Measurements from ENCODE around the gene CD81.

CD81 gene

GRCh38 chr11:2387266-2387987 is 10.3 kb downstream of the CD81 start:
- H3K27ac Mint-ChIP-seq, result peak overlapping the region; percentile 77
- H3K4me3 Mint-ChIP-seq, result no peak overlapping the region
- H3K9me3 Mint-ChIP-seq, result no peaks in the 10 kb centered on the region
- H3K4me1 Mint-ChIP-seq (ENCODE audit: low read depth), result peaks cover 67% of the 10 kb centered on the region
- DNase-seq, result no peak
- H3K27me3 Mint-ChIP-seq, result no peaks in the 10 kb centered on the region
- H3K36me3 Mint-ChIP-seq (ENCODE audit: low read depth), result peaks cover 44% of the 10 kb centered on the region

GRCh38 chr11:2388431-2389376 is 11.6 kb downstream of the CD81 start:
- Mint-ChIP-seq H3K36me3 (ENCODE audit: low read depth) (peaks cover 47% of the 10 kb centered on the region), H3K27me3 (no peaks in the 10 kb centered on the region), H3K9me3 (no peaks in the 10 kb centered on the region), H3K4me1 (ENCODE audit: low read depth) (peaks cover 56% of the 10 kb centered on the region), H3K4me3 (no peak overlapping the region), H3K27ac (peak overlapping the region; percentile 74)
- no peak for DNase-seq

GRCh38 chr11:2389377-2390026 is 12.4 kb downstream of the CD81 start:
- peaks cover 51% of the 10 kb centered on the region for H3K4me1 Mint-ChIP-seq (ENCODE audit: low read depth)
- no peak overlapping the region for H3K4me3 Mint-ChIP-seq
- H3K27ac Mint-ChIP-seq, result peak overlapping the region; percentile 74
- H3K27me3 Mint-ChIP-seq, result no peaks in the 10 kb centered on the region
- H3K9me3 Mint-ChIP-seq, result no peaks in the 10 kb centered on the region
- H3K36me3 Mint-ChIP-seq (ENCODE audit: low read depth), result peaks cover 49% of the 10 kb centered on the region
- no peak for DNase-seq

GRCh38 chr11:2390091-2390724 is 13.1 kb downstream of the CD81 start:
- H3K4me1 Mint-ChIP-seq (ENCODE audit: low read depth), result peaks cover 44% of the 10 kb centered on the region
- no peak for DNase-seq
- H3K36me3 Mint-ChIP-seq (ENCODE audit: low read depth), result peaks cover 47% of the 10 kb centered on the region
- H3K27me3 Mint-ChIP-seq, result no peaks in the 10 kb centered on the region
- no peaks in the 10 kb centered on the region for H3K9me3 Mint-ChIP-seq
- H3K27ac Mint-ChIP-seq, result peak overlapping the region; percentile 74
- no peak overlapping the region for H3K4me3 Mint-ChIP-seq

- Mint-ChIP-seq H3K27me3 (no peaks in the 10 kb centered on the region), H3K36me3 (ENCODE audit: low read depth) (peaks cover 43% of the 10 kb centered on the region), H3K4me1 (ENCODE audit: low read depth) (peaks cover 39% of the 10 kb centered on the region), H3K4me3 (no peak overlapping the region), H3K9me3 (no peaks in the 10 kb centered on the region), H3K27ac (peak overlapping the region; percentile 74)
- no peak for DNase-seq
Measured at GRCh38 chr11:2390725-2391151, 13.6 kb downstream of the CD81 start.

- Mint-ChIP-seq H3K4me3 (no peak overlapping the region), H3K36me3 (ENCODE audit: low read depth) (peaks cover 42% of the 10 kb centered on the region), H3K9me3 (no peaks in the 10 kb centered on the region), H3K27me3 (no peaks in the 10 kb centered on the region), H3K27ac (no peak overlapping the region), H3K4me1 (ENCODE audit: low read depth) (peaks cover 33% of the 10 kb centered on the region)
- DNase-seq, result no peak
Measured at GRCh38 chr11:2391181-2391975, 14.3 kb downstream of the CD81 start.

- no peak for DNase-seq
- H3K36me3 Mint-ChIP-seq (ENCODE audit: low read depth), result peaks cover 47% of the 10 kb centered on the region
- H3K9me3 Mint-ChIP-seq, result no peaks in the 10 kb centered on the region
- H3K4me1 Mint-ChIP-seq (ENCODE audit: low read depth), result peaks cover 22% of the 10 kb centered on the region
- H3K27me3 Mint-ChIP-seq, result no peaks in the 10 kb centered on the region
- H3K4me3 Mint-ChIP-seq, result no peak overlapping the region
- no peak overlapping the region for H3K27ac Mint-ChIP-seq
Measured at GRCh38 chr11:2392241-2392959, 15.3 kb downstream of the CD81 start.

GRCh38 chr11:2393111-2393868 is 16.2 kb downstream of the CD81 start:
- H3K27me3 Mint-ChIP-seq, result no peaks in the 10 kb centered on the region
- H3K27ac Mint-ChIP-seq, result no peak overlapping the region
- peaks cover 56% of the 10 kb centered on the region for H3K36me3 Mint-ChIP-seq (ENCODE audit: low read depth)
- no peaks in the 10 kb centered on the region for H3K9me3 Mint-ChIP-seq
- no peak for DNase-seq
- H3K4me1 Mint-ChIP-seq (ENCODE audit: low read depth), result peaks cover 18% of the 10 kb centered on the region
- no peak overlapping the region for H3K4me3 Mint-ChIP-seq

GRCh38 chr11:2393941-2394817 is 17.1 kb downstream of the CD81 start:
- Mint-ChIP-seq H3K36me3 (ENCODE audit: low read depth) (peaks cover 57% of the 10 kb centered on the region), H3K4me1 (ENCODE audit: low read depth) (peaks cover 14% of the 10 kb centered on the region), H3K27me3 (no peaks in the 10 kb centered on the region), H3K27ac (no peak overlapping the region), H3K4me3 (no peak overlapping the region), H3K9me3 (no peaks in the 10 kb centered on the region)
- DNase-seq, result no peak

GRCh38 chr11:2394818-2395105 is 17.7 kb downstream of the CD81 start:
- Mint-ChIP-seq H3K27me3 (no peaks in the 10 kb centered on the region), H3K9me3 (no peaks in the 10 kb centered on the region), H3K36me3 (ENCODE audit: low read depth) (peaks cover 53% of the 10 kb centered on the region), H3K27ac (no peak overlapping the region), H3K4me3 (no peak overlapping the region), H3K4me1 (ENCODE audit: low read depth) (peaks cover 10% of the 10 kb centered on the region)
- DNase-seq, result no peak

- no peak overlapping the region for H3K4me3 Mint-ChIP-seq
- H3K27me3 Mint-ChIP-seq, result no peaks in the 10 kb centered on the region
- no peaks in the 10 kb centered on the region for H3K9me3 Mint-ChIP-seq
- peaks cover 7% of the 10 kb centered on the region for H3K4me1 Mint-ChIP-seq (ENCODE audit: low read depth)
- H3K36me3 Mint-ChIP-seq (ENCODE audit: low read depth), result peaks cover 49% of the 10 kb centered on the region
- DNase-seq, result no peak
- H3K27ac Mint-ChIP-seq, result no peak overlapping the region
Measured at GRCh38 chr11:2395211-2395730, 18.2 kb downstream of the CD81 start.

GRCh38 chr11:2395856-2396255 is 18.7 kb downstream of the CD81 start:
- Mint-ChIP-seq H3K27ac (peak overlapping the region; percentile 52), H3K4me1 (ENCODE audit: low read depth) (peaks cover 4% of the 10 kb centered on the region), H3K27me3 (no peaks in the 10 kb centered on the region), H3K4me3 (no peak overlapping the region), H3K36me3 (ENCODE audit: low read depth) (peaks cover 49% of the 10 kb centered on the region), H3K9me3 (no peaks in the 10 kb centered on the region)
- no peak for DNase-seq

All from activated T-cell treated with anti-CD3 and anti-CD28 coated beads, Interleukin-2, amount 50 U/mL, for 24 hours (primary cell).